HG03460 (cell line): Measurements from ENCODE around the gene ANKRD30B.
"Not testable (repeated sequence)": the region's sequence is repeated elsewhere in the genome, so short reads cannot be mapped to it uniquely, and the experiment has no call there.

Experiments used
- ATAC-seq: cut with Tn5 transposase; IDR thresholded peaks from one replicate; pipeline ENCODE4 v1.9.1; 2021; ENCODE audit not compliant: unreplicated experiment

Gene ANKRD30B

GRCh38 chr18:14855634-14856033, 107.7 kb downstream of the ANKRD30B start:
- ATAC-seq: not testable (repeated sequence)

- not testable (repeated sequence) for ATAC-seq
These were observed 108.3 kb downstream of the ANKRD30B start for GRCh38 chr18:14856256-14856655.

- ATAC-seq: not testable (repeated sequence)
These were observed 110.5 kb downstream of the ANKRD30B start for GRCh38 chr18:14858514-14858913.

- not testable (repeated sequence) for ATAC-seq
These were observed 112.0 kb downstream of the ANKRD30B start for GRCh38 chr18:14859995-14860394.

GRCh38 chr18:14866426-14866825, 118.5 kb downstream of the ANKRD30B start:
- not testable (repeated sequence) for ATAC-seq

GRCh38 chr18:14867988-14868387, 120.0 kb downstream of the ANKRD30B start:
- ATAC-seq: not testable (repeated sequence)

- not testable (repeated sequence) for ATAC-seq
These were observed 120.9 kb downstream of the ANKRD30B start for GRCh38 chr18:14868825-14869224.

GRCh38 chr18:14878826-14879225, 130.9 kb downstream of the ANKRD30B start:
- ATAC-seq: not testable (repeated sequence)

- ATAC-seq: no peak
These were observed 152.5 kb downstream of the ANKRD30B start for GRCh38 chr18:14900435-14900834.
